Right ventricle myocardium inferior (tissue), 1 donor: ENCODE results near the gene ACOX3. TPM values are rescaled to one million over a fixed set of nuclear protein-coding genes. Genes with fewer than 3 reads are reported as not detected.
A peak's percentile ranks its signal among the peaks of the same experiment; 100 is the strongest.

Experiments
- ATAC-seq: fragments of 200-7000 bp; cut with Tn5 transposase; one replicate; pipeline ENCODE4 v1.9.1; 2020; ENCODE audit warnings: mild to moderate bottlenecking, moderate library complexity
- DNase-seq: peaks from one replicate; pipeline ENCODE4 v3.0.0; 2021; ENCODE audit errors: missing footprints
- intact Hi-C: fragments of 100-400 bp; cut with DNase I; formaldehyde crosslinking; loops from one replicate; pipeline ENCODE4 v1.11.0; 2022
- total RNA-seq: library from RNA; stranded (reverse); fragmentation: NEBNext Ultra II Directional; extraction: Animal tissue kit (Norgen Biotek cat#: 25700); gene quantifications from one replicate; pipeline ENCODE4 v1.2.1, GENCODE V29; 2021
- donor health status: DM: no; HTN: yes; CAD: no; lungs with severe emphysema.

The ACOX3 gene
- total RNA-seq, 1 donor from 2014 or later, result 25.3 TPM

DNA sequence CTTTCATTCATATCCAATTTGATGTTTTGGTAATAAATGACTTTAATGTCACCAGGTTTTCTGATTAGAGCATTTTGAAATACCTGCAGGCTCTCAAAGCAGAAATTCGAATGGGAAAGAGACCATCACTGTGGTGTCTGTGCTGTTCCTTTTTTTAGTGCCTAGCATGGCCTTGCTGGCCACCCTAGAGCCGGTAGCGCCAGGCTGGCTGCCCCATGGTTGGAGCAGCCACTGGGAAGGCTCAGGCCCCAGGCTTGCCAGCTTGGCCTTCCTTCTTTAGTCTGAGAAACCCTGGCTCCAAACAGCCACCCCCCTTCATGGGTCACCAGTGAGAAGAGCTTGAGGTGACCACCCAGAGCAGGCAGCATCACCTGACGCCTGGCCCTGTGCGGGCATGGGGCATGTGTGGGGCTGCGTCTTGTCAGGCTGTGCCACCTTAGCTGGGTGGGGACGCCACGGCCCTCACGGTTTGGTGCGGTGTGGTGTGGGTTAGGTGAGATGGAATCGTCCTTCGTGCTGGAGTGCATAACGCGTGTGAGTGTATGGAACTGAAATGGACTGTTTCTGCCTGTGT is 30.0 kb upstream of the ACOX3 start:
- ATAC-seq (no peak), DNase-seq (no peak)
- intact Hi-C loops, result no loop called here

DNA sequence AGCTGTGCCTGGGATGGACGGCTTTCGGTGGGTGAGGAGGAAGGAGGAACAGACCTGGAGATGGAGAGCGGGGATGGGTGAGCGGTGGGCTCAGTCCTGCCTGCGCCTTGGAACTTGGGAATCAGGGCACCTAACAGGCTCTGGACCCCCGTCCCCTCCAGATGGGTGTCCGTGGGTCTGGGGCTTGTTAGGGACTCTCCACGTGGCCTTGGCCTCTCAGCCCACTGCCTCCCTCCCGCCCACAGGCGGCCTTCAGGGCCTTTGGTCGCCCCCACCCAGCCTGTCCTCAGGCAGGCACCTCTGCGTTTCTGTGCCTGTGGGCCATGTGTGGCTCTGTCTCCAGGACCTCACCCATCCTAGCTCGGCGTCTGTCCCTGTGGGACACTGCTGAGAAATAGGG is 29.0 kb upstream of the ACOX3 start:
- DNase-seq (peak; percentile 70), ATAC-seq (no peak)
- intact Hi-C loops, result no loop called here

DNA sequence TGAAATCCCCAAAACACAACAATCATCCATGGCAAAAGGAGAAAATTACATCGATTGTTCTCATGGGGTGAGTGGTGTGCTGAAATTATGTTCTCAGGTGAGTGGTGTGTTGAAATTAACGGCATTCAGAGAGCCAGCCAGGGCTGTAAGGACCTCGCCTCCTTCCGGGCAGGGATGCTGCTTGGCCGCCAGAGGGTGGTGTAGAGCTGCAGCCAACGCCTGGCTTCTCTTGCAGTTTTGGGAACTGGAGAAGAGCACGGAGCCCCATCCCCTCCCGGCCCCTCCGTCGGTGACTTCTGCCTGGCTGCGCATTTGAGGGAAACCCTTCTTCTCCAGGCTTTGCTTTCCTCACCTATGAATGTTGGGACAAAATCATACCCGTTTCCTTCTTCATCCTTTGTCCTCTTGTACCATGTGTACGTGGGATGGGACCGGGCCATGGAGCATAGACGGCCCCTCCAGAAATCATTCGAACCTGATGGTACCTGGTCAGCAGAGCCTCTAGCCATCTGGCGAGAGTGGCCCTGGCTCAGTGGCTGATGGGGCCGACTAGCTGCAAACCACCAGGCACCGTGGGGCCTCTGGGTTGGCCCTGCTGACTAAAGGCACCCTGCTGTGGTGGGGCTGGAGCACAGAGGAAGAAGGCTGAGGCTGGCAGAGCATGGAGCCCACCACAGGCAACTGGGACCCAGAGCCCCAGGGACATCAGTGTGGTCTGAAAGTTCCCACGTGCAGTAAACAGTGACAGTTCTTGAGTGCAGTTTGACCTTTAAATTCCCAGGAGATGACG is 28.4 kb upstream of the ACOX3 start:
- DNase-seq, result peak; percentile 76
- peak; percentile 54 for ATAC-seq
- intact Hi-C loops, result loop anchor here (1.0 kb wide), 1 partner anchor 125 kb away; no protein-coding TSS in a partner anchor

DNA sequence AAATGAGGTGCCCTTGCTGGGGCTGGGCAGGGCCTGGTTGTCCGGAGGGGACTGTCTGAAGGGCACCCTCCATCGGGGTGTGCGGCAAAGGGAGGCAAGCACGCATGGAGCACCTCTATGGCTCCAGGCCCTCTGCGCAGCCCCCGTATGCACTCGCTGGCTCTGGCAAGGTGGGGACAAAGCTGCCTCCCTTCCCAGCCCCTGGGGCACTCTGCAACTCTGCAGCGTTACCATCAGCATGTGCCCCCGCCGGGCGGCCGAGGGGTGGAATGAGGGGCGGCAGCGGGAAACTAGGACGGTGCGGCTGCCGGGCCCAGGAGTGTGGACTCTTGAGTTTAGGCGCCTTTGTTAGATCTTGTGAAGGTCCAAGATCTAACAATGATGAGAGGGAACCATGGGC is 26.5 kb upstream of the ACOX3 start:
- ATAC-seq, result no peak
- intact Hi-C loops, result no loop called here
- no peak for DNase-seq

DNA sequence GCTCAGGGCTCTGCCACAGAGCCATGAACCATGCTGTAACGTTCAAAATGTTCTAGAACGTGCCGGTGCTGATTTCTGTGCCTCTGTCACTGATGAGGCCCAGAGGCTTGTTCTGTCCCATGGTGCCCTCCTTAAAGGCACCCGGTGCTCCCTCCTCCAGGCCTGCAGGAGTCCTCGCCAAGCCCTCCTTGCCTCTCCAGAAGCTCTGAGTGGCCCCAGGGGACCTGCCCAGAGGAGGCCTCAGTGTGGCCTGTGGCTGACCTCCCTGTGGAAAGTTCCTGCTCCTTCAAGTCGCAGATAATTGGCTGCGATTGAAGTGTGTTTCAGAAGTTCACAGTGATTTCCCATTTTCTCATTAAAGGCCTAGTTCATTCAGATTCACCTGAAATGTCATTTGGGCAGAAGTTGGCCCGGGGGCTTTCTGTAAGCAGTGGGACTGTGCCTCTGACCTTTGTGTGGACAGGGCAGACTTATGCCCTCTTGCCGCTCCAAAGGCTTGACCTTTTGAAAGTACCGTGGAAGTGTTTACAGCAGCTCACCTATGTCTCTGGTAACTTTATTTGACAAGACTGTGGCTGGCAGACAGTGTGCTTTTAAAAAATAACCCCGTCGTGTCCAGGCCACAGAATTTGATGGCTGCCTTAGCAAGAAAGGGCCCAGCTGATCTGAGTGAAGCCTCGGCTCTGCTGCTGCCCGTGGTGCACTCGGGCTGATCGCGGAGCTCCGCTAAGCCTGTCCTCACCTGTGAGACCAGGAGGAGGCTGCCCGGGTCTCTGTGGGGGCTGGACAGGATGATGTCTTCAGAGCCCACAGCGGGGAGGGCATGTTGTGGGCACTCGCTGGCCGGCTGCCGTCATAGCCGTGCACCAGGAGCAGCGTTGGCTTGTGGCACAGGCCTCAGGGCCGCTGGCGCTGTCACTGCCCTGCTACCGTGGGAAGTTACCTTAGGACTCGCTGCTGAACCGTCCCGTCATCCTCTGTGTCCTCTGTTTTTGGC is 25.4 kb upstream of the ACOX3 start:
- no peak for ATAC-seq
- intact Hi-C loops, result no loop called here
- no peak for DNase-seq

DNA sequence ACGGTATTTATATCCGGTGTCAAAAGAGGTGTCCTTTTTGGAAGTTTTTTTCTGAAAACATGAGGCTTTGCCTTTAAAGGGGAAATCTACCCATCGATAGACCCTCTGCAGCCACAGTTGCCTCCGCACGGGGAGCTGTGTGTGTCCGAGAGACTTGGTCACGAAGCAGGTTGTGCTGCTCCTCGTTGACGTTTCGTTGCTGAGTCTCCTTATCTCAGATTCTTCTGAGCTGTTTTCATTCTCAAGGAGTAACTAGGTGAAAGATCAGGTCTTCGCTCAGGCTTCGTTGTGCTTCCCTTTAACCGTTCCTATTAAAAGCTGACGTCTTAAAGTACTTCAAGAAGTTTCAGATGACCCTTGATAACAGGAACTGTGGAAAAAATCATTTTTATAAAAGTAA is 23.9 kb upstream of the ACOX3 start:
- ATAC-seq (no peak), DNase-seq (no peak)
- intact Hi-C loops, result no loop called here

DNA sequence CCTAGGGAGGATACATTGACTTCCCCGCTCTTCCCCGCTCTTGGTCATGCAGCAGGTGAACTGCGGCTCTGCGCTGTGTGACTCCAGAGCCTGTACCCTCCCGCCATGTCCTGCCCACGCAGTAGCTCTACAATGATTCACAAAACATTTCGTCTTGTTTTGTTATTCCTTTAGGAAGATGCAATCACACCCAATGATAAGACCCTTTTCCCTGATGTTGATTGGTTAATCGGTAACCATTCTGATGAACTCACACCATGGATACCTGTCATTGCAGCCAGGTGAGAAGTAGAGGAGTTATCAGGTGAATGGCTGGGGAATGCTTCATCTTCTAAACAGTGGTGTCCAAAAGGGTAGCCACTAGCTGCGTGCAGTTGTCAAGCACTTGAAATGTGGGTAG is 23.3 kb upstream of the ACOX3 start:
- no peak for DNase-seq
- intact Hi-C loops, result no loop called here
- ATAC-seq, result no peak

DNA sequence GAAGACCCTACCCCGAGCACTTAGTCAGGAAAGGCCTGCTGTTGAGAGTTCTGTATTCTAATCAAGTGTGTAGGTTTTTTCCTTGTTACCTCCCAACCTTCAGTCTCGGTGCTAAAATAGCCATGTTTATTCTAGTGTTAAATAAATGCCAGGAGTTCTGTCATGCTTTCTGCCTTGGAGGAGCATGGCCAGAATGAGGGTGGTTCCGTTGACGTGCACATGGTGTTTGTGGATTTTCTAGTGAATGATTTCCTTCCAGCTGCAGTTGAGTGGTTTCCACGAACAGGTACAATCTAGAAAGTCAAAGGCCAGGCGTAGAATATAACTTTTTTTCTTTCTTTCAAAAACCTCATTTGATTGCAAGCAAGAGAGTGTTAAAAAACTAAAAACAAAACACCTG is 21.1 kb upstream of the ACOX3 start:
- intact Hi-C loops, result no loop called here
- DNase-seq, result no peak

DNA sequence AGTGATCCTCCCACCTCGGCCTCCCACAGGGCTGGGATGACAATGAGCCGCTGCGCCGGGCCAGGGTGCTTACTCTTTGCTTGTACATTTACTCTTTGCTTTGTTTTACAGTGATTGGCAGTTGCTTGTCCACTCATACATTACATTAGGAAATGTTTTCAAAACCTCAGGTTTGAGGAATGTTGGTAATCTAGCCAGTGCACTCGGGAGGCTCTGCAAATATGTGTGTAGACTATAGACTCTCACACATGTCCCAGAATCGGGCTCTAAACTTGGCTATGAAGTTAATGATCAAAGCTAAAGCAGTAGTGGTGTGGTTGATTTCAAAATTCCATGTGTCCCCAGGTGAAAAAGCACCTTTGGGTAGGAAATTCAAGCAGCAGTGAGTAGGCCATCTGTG is 20.6 kb upstream of the ACOX3 start:
- intact Hi-C loops, result no loop called here
- no peak for ATAC-seq
- no peak for DNase-seq

More for the DNA sequence above, 21.1 kb upstream of the ACOX3 start:
- no peak for ATAC-seq

DNA sequence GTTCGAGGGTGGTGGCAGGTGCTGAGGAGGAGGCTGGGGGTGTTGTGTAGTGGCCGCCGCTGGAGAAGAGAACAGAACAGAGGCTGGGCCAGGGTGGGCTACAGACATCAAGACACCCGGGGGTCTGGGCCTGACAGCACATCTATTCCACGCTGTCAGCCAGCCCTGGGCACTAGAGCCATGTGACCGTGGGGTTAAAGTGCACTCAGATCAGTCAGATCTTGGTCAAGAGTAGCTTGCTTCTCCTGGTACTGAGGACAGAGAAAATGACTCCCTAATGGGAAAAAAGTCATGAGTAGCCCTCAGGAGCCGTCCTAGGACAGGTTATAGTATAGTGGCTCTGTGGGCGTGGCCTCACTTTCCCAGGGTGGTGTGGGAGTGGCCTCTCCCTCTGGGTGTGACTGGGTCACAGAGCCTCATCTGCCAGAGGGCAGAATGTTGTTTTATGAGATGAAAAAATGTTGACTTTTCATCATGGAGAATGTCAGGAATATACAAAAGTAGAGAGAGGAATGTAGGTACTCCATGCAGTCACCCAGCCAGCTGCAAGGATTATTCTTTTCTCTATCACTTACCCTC is 19.4 kb upstream of the ACOX3 start:
- intact Hi-C loops, result no loop called here
- DNase-seq (no peak), ATAC-seq (no peak)

DNA sequence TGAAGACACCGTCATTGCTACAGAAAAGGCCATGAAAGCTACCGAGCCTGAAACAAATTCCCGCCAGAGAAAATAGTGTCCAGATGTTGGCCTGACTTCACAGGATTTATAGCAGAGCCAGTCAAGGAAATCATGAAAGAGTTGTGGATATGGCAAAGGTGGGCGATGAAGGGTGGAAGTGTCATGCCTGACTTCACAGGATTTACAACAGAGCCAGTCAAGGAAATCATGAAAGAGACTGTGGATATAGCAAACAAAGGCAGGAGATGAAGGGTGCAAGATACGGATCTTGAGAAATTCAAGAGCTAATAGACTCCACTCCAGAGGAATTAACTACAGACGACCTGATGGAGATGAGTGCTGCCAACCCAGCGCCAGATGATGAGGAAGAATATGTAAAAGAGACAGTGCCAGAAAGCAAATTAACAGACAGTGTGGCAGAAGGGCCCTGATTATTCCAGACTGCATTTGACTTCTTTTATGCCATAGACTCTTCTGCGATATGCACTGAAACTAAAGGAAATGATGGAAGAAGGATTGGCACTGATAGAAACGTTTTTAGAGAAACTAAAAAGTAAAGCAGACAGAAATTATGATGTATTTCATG is 17.2 kb upstream of the ACOX3 start:
- ATAC-seq (no peak), DNase-seq (no peak)
- intact Hi-C loops, result no loop called here

DNA sequence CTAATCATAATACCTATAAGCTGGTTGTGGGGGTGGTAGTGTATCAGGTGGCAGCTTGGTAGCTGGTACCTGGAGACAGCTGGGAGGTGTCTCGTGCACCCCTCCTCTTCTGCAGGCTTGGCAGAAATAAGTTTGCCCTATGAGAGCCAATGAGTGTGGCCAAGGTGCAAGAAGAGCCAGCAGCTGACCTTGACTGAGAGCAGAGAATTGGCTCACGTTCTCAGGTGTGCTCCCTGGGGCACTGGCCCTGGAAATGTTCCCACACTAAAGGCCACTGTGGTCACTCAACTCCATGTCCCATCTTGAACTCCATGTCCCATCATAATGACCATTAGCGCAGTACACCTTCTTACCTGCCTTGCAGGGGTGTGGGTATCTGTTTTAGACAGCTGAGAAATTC is 13.4 kb upstream of the ACOX3 start:
- intact Hi-C loops, result no loop called here
- ATAC-seq (no peak), DNase-seq (no peak)

DNA sequence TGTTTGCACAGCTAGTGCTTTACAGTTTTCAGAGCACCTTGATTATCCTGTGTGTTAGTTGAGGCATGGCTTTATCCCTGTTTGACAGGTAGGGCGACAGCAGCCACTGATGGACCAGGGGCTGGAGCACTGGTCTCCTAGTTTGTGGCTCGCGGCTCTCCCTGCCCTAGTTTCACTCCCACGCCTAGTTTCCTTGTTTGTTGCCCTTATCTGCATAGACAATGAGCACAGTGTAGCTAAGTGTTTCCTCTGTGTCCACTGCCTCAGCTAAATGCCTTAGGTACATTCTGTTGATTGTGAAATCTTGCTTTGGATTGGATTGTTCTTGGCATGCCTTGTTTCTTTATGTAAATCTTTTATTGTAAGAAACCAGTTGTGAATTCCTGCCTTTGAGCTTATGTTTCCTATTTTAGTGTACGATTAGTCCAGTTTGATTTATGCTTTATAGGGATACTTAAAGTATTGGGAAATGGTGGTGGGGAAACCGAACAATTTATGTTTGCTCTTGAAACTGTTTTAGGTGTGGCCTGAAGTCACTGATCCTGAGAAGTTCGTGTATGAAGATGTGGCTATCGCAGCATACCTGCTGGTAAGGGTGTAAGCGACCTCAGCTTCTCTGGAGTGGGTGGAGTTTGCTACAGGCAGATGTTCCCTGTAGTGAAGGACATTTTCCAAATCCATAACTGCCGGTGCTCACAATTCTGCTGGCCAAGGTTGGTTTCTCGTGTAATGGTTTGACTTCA is 11.1 kb upstream of the ACOX3 start:
- ATAC-seq (no peak), DNase-seq (no peak)
- intact Hi-C loops, result no loop called here

DNA sequence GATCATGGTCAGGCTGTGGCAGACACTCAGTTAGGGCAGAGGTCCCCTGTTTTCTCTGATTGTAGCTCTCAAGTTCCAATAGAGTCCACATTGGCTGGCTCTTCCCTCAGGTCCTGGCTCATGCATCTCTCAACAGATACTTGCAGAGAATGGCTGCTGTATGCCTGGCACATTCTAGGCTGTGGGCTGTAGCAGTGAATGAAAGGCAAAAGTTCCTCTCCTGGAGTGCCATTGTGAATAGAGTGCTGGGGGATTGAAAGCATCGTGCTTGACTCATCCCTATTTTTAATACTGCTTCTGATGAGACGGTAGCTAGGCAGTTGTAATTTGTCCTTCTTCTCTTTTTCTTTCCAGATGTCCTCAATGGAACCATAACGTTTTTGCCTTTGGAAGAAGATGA is 5.6 kb upstream of the ACOX3 start:
- intact Hi-C loops, result no loop called here
- ATAC-seq (no peak), DNase-seq (no peak)

DNA sequence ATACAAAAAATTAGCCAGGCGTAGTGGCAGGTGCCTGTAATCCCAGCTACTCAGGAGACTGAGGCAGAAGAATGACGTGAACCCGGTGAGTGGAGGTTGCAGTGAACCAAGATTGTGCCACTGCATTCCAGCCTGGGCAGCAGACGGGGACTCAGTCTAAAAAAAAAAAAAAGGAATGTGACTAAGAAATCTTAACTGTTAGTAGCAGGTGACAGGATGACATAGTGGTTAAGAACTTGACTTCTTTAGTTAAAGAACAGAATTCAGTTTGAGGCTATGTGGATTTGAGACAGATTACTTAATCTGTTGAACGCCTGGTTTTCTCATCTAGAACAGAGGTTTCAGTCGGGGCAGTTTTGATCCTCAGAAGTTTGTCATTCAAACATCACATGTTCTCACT is 3.3 kb upstream of the ACOX3 start:
- no peak for ATAC-seq
- intact Hi-C loops, result no loop called here
- DNase-seq, result no peak

DNA sequence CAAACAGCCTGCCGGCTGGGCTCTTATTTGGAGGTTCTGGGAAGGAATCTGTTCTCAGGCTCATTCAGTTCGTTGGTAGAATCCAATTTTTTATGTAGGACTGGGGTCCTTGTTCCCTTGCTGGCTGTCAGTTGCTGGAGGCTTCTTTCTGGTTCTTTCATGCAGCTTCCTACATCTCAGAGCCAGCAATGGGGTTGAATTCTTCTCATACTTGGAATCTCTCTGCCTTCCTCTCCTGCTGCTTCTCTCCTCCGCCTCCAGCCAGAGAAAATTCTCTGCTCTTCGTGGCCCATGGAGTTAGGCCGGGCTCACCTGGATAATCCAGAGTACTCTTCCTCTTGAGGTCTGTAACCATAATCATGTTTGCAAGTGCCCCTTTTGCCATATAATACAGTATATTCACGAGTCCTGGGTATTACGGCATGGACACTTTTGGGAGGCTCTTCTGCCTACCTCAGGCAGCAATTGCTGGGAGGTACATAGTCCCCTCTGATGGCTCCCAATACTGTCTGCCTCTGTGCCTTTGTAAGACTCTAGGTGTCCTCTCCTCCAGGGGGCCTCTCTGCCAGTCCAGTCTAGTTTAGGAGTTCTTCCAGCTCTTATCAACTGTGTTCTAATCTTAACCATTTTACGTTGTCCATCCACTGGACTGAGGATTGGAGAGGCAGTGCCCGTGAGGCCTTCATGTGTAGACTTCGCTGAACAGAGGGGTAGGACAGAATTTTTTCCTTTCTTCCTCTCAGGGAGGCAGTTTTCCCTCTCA is 2.3 kb upstream of the ACOX3 start:
- intact Hi-C loops, result no loop called here
- ATAC-seq (no peak), DNase-seq (no peak)

DNA sequence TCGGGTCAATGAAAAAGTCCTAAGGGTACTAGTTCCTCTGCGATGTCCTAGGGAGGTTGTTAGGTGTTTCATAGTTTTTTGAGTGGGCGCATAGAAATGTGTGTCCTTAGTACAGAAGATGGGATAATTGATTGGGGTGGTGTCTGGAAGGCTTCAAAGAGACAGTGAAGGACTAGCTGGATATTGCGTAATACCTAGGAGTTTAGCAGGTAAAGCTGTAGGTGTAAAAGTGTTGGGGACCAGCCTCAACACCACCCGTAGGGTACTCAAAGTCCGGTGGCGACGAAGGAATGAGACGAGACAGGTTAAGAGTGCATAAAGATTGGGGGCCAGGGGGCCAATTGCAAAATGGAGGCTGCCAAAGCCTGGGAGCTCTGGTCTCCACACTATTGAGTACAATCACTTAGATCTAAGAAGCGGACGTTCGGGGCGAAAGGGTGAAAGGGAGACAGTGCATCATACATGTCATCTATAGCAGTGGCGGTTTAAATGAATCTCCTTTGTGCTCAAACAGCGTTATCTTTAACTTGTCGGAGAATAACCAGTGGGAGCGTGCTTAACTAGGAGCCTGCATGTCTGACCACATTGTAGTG is 1.1 kb upstream of the ACOX3 start:
- ATAC-seq (no peak), DNase-seq (no peak)
- intact Hi-C loops, result no loop called here
